Small intestine (tissue), 7 donors: ENCODE data around the gene SECISBP2. TPM values are rescaled to one million over a fixed set of nuclear protein-coding genes. Genes with fewer than 3 reads are reported as not detected.
"Not testable (repeated sequence)": the region's sequence is repeated elsewhere in the genome, so short reads cannot be mapped to it uniquely, and the experiment has no call there.

Experiments
- DNase-seq, 2 donors: peaks; one replicate each; pipeline versions ENCODE4 v3.0.0 to v3.0.0-alpha.2; 2013
- FAIRE-seq: peaks from 2 replicates; lab custom pipeline; 2012; peaks lifted over from hg19 to GRCh38; lab: Jason Lieb, UNC
- H3K27ac ChIP-seq, 3 donors: one replicate each; pipeline ENCODE4 v1.5.1; 2013; ENCODE audit warnings: low read length in 2 of 3, mild to moderate bottlenecking in 2 of 3, control low read depth in 1 of 3, inconsistent platforms in 1 of 3, low read depth in 1 of 3, moderate library complexity in 1 of 3
- H3K27me3 ChIP-seq, 3 donors: one replicate each; pipeline ENCODE4 v1.6.1; 2013; ENCODE audit warnings: low read length in 3 of 3, inconsistent platforms in 1 of 3; ENCODE audit not compliant: control insufficient read depth in 3 of 3, insufficient read depth in 3 of 3
- H3K36me3 ChIP-seq, 3 donors: one replicate each; pipeline ENCODE4 v1.6.1; 2013; ENCODE audit warnings: low read length in 3 of 3, inconsistent platforms in 1 of 3, low read depth in 1 of 3, mild to moderate bottlenecking in 1 of 3, moderate library complexity in 1 of 3; ENCODE audit not compliant: control insufficient read depth in 3 of 3, insufficient read depth in 2 of 3
- H3K4me1 ChIP-seq, 3 donors: one replicate each; pipeline ENCODE4 v1.6.1; 2013; ENCODE audit warnings: low read length in 2 of 3, inconsistent platforms in 1 of 3, low read depth in 1 of 3, mild to moderate bottlenecking in 1 of 3, moderate library complexity in 1 of 3; ENCODE audit not compliant: control insufficient read depth in 3 of 3, insufficient read depth in 2 of 3
- H3K4me3 ChIP-seq, 3 donors: one replicate each; pipeline ENCODE4 v1.5.1; 2013; ENCODE audit warnings: low read length in 3 of 3, control low read depth in 1 of 3, inconsistent platforms in 1 of 3, low read depth in 1 of 3, mild to moderate bottlenecking in 1 of 3, moderate library complexity in 1 of 3
- H3K9me3 ChIP-seq, 2 donors: one replicate each; pipeline ENCODE4 v1.6.1; 2013; ENCODE audit warnings: low read depth in 1 of 2, low read length in 1 of 2; ENCODE audit not compliant: control insufficient read depth in 2 of 2, insufficient read depth in 1 of 2
- WGBS, 3 donors: extraction: QIAGEN DNeasy Blood & Tissue Kit; methylation state at CpG; one replicate each; pipeline ENCODE4 v1.1.7; 2013; 5-methylcytosine and 5-hydroxymethylcytosine counted together
- polyA plus RNA-seq, 4 donors: library from polyadenylated mRNA; stranded (reverse) in 3 of 4; unstranded in 1 of 4; fragments of 200-250 nt in 3 of 4; fragments of 120-200 nt in 1 of 4; gene quantifications; one replicate each; pipeline versions ENCODE4 v1.2.1 to v1.2.3, GENCODE V29; 2013
- donor health status: healthy with polysubstance abuse.
- donor health status: control.
- donor health status: control.
- donor health status: Bipolar disorder and iron deficiency.
- donor health status: healthy.

SECISBP2 gene
- polyA plus RNA-seq, 4 donors, result 17.6 to 69.2 (median 25.3) TPM

GRCh38 chr9:89278997-89279739 lies 39.1 kb upstream of the SECISBP2 start:
- Histone ChIP-seq H3K27me3 (no peaks in the 10 kb centered on the region), H3K4me1 (peaks cover 0 to 8% (median 6%) of the 10 kb centered on the region in 3 donors), H3K36me3 (no peaks in the 10 kb centered on the region), H3K4me3 (no peak overlapping the region), H3K9me3 (peaks cover 0 to 18% of the 10 kb centered on the region in 2 donors), H3K27ac (no peak overlapping the region)
- FAIRE-seq (no peak), DNase-seq (peak; percentile 43 to 60)
- 59 to 64% (median 63%) methylated on average over 5 of the region's 5 CpGs for WGBS, 3 donors

- no peak for FAIRE-seq
- 68 to 71% (median 69%) methylated on average over 2 of the region's 2 CpGs for WGBS, 3 donors
- Histone ChIP-seq H3K27ac (no peak overlapping the region), H3K9me3 (peaks cover 0 to 3% of the 10 kb centered on the region in 2 donors), H3K36me3 (no peaks in the 10 kb centered on the region), H3K4me3 (no peak overlapping the region), H3K27me3 (no peaks in the 10 kb centered on the region), H3K4me1 (peaks cover 0 to 8% (median 6%) of the 10 kb centered on the region in 3 donors)
- DNase-seq, result no peak
Observed at GRCh38 chr9:89281106-89281505, 37.2 kb upstream of the SECISBP2 start.

- not testable (repeated sequence) for H3K4me1 ChIP-seq, H3K27me3 ChIP-seq, FAIRE-seq, H3K36me3 ChIP-seq, H3K9me3 ChIP-seq, H3K27ac ChIP-seq
- 55 to 61% (median 58%) methylated on average over 31 to 42 of the region's 42 CpGs for WGBS, 3 donors
- H3K4me3 ChIP-seq, result peak overlapping the region in 1 of 3 donors; percentile 41
- DNase-seq, result peak in 1 of 2 donors; percentile 17
Observed at GRCh38 chr9:89282248-89282968, 35.9 kb upstream of the SECISBP2 start.

GRCh38 chr9:89284076-89284475 lies 34.2 kb upstream of the SECISBP2 start:
- H3K27ac ChIP-seq, result no peak overlapping the region
- H3K4me3 ChIP-seq, result no peak overlapping the region
- H3K27me3 ChIP-seq, result no peaks in the 10 kb centered on the region
- 93 to 97% (median 93%) methylated on average over 7 of the region's 7 CpGs for WGBS, 3 donors
- DNase-seq, result no peak
- H3K4me1 ChIP-seq, result no peaks in the 10 kb centered on the region
- H3K9me3 ChIP-seq, result no peaks in the 10 kb centered on the region
- FAIRE-seq, result no peak
- no peaks in the 10 kb centered on the region for H3K36me3 ChIP-seq

GRCh38 chr9:89291741-89292140 lies 26.6 kb upstream of the SECISBP2 start:
- Histone ChIP-seq H3K9me3 (peaks cover 0 to 6% of the 10 kb centered on the region in 2 donors), H3K4me3 (no peak overlapping the region), H3K27ac (no peak overlapping the region), H3K4me1 (no peaks in the 10 kb centered on the region), H3K27me3 (no peaks in the 10 kb centered on the region), H3K36me3 (no peaks in the 10 kb centered on the region)
- FAIRE-seq, result no peak
- DNase-seq, result no peak
- WGBS, 3 donors, result 91 to 98% (median 97%) methylated on average over 2 of the region's 2 CpGs

- Histone ChIP-seq H3K9me3 (peaks cover 0 to 6% of the 10 kb centered on the region in 2 donors), H3K4me3 (no peak overlapping the region), H3K4me1 (no peaks in the 10 kb centered on the region), H3K36me3 (no peaks in the 10 kb centered on the region), H3K27me3 (no peaks in the 10 kb centered on the region), H3K27ac (no peak overlapping the region)
- no peak for FAIRE-seq
- DNase-seq, result no peak
- WGBS, 3 donors, result 90 to 95% (median 93%) methylated on average over 1 of the region's 1 CpG
Observed at GRCh38 chr9:89293014-89293413, 25.3 kb upstream of the SECISBP2 start.

GRCh38 chr9:89295400-89295799 lies 22.9 kb upstream of the SECISBP2 start:
- Histone ChIP-seq H3K4me1 (no peaks in the 10 kb centered on the region), H3K27me3 (no peaks in the 10 kb centered on the region), H3K36me3 (no peaks in the 10 kb centered on the region), H3K27ac (peak overlapping the region in 1 of 3 donors; percentile 34), H3K4me3 (no peak overlapping the region), H3K9me3 (peaks cover 0 to 6% of the 10 kb centered on the region in 2 donors)
- 27 to 51% (median 43%) methylated on average over 5 of the region's 5 CpGs for WGBS, 3 donors
- no peak for FAIRE-seq
- peak in 1 of 2 donors; percentile 29 for DNase-seq

GRCh38 chr9:89301996-89302395 lies 16.3 kb upstream of the SECISBP2 start:
- DNase-seq, H3K36me3 ChIP-seq, H3K4me1 ChIP-seq, H3K27me3 ChIP-seq, H3K27ac ChIP-seq, H3K9me3 ChIP-seq, FAIRE-seq, H3K4me3 ChIP-seq: not testable (repeated sequence)
- WGBS, 3 donors, result 60 to 80% (median 77%) methylated on average over 2 of the region's 2 CpGs
